ENCODE results near the gene CCR9.

CCR9 gene

GRCh38 chr3:45939341-45939771 is 53.0 kb downstream of the CCR9 start:
- no peak for DNase-seq

GRCh38 chr3:45940004-45940780 is 53.8 kb downstream of the CCR9 start:
- no peak for DNase-seq

- no peak for DNase-seq
Measured at GRCh38 chr3:45940781-45941365, 54.5 kb downstream of the CCR9 start.

- no peak for DNase-seq
Measured at GRCh38 chr3:45942051-45942825, 55.9 kb downstream of the CCR9 start.

GRCh38 chr3:45943207-45943846 is 57.0 kb downstream of the CCR9 start, which contains the start of gene CXCR6:
TSS of gene CXCR6 (plus strand) at chr3:45943464. CDS start at chr3:45946482, 3,018 bp downstream.
- DNase-seq, result no peak

- no peak for DNase-seq
Measured at GRCh38 chr3:45944830-45945620, 58.7 kb downstream of the CCR9 start.

- no peak for DNase-seq
Measured at GRCh38 chr3:45946307-45946706, 60.0 kb downstream of the CCR9 start.

- DNase-seq, result no peak
Measured at GRCh38 chr3:45946875-45947274, 60.5 kb downstream of the CCR9 start.

GRCh38 chr3:45947361-45947760 is 61.0 kb downstream of the CCR9 start:
- no peak for DNase-seq

- DNase-seq, result no peak
Measured at GRCh38 chr3:45948311-45948781, 62.0 kb downstream of the CCR9 start.

GRCh38 chr3:45948881-45949280 is 62.5 kb downstream of the CCR9 start:
- DNase-seq, result no peak

GRCh38 chr3:45949432-45949831 is 63.1 kb downstream of the CCR9 start:
- DNase-seq, result no peak

- DNase-seq, result no peak
Measured at GRCh38 chr3:45950131-45950530, 63.8 kb downstream of the CCR9 start.

- DNase-seq, result no peak
Measured at GRCh38 chr3:45950686-45951600, 64.6 kb downstream of the CCR9 start.

- DNase-seq, result no peak
Measured at GRCh38 chr3:45951946-45952345, 65.6 kb downstream of the CCR9 start.

- no peak for DNase-seq
Measured at GRCh38 chr3:45952456-45952855, 66.1 kb downstream of the CCR9 start.
